Measurements from ENCODE around the gene BABAM2. TPM values are rescaled to one million over a fixed set of nuclear protein-coding genes. Genes with fewer than 3 reads are reported as not detected.
"Not testable (repeated sequence)": the region's sequence is repeated elsewhere in the genome, so short reads cannot be mapped to it uniquely, and the experiment has no call there.

The BABAM2 gene
- total and polyA plus RNA-seq, 2 experiments from 2014 or later = 28.8 to 43.6 TPM

GRCh38 chr2:28327956-28328922 is 437.7 kb downstream of the BABAM2 start:
- Histone ChIP-seq H3K9me3 (ENCODE audit: low read depth) (no peaks in the 10 kb centered on the region), H3K9me2 (replicated peaks; ENCODE audit: insufficient read depth) (no peaks in the 10 kb centered on the region), H3K36me3 (replicated peaks; ENCODE audit: insufficient read depth, low read depth) (no peaks in the 10 kb centered on the region), H2AFZ (no peak overlapping the region), H3K27ac (peak overlapping the region; percentile 66), H3K4me2 (no peak overlapping the region), H3K27me3 (no peaks in the 10 kb centered on the region), H3K4me1 (ENCODE audit: insufficient read depth) (peaks cover 16% of the 10 kb centered on the region), H3K4me3 (no peak overlapping the region), H3K79me2 (no peaks in the 10 kb centered on the region), H4K20me1 (ENCODE audit: insufficient read depth, poor library complexity, severe bottlenecking) (no peaks in the 10 kb centered on the region)
- DNase-seq (ENCODE audit: low spot score) = no peak
- 73% methylated on average over 14 of the region's 14 CpGs for WGBS (ENCODE audit: low lambda C conversion rate, missing lambda C conversion rate)
- TF ChIP-seq EZH2 (IDR thresholded peaks at IDR 0.05; ENCODE audit: borderline replicate concordance) = no peak
- TF ChIP-seq EZH2phosphoT487 (IDR thresholded peaks at IDR 0.05; ENCODE audit: low read depth, severe bottlenecking, unreplicated experiment) = no peak
- no peak for TF ChIP-seq CTCF (IDR thresholded peaks at IDR 0.05; ENCODE audit: poor library complexity)

GRCh38 chr2:28329184-28329583 is 438.7 kb downstream of the BABAM2 start:
- no peak for DNase-seq (ENCODE audit: low spot score)
- H3K4me1 ChIP-seq (ENCODE audit: insufficient read depth) = peaks cover 25% of the 10 kb centered on the region
- H3K9me3 ChIP-seq (ENCODE audit: low read depth) = no peaks in the 10 kb centered on the region
- 80% methylated on average over 5 of the region's 5 CpGs for WGBS (ENCODE audit: low lambda C conversion rate, missing lambda C conversion rate)
- no peaks in the 10 kb centered on the region for H3K27me3 ChIP-seq
- H4K20me1 ChIP-seq (ENCODE audit: insufficient read depth, poor library complexity, severe bottlenecking) = no peaks in the 10 kb centered on the region
- TF ChIP-seq EZH2 (IDR thresholded peaks at IDR 0.05; ENCODE audit: borderline replicate concordance) = no peak
- TF ChIP-seq CTCF (IDR thresholded peaks at IDR 0.05; ENCODE audit: poor library complexity) = no peak
- no peak for TF ChIP-seq EZH2phosphoT487 (IDR thresholded peaks at IDR 0.05; ENCODE audit: low read depth, severe bottlenecking, unreplicated experiment)
- H3K4me2 ChIP-seq = no peak overlapping the region
- no peak overlapping the region for H2AFZ ChIP-seq
- H3K36me3 ChIP-seq (replicated peaks; ENCODE audit: insufficient read depth, low read depth) = no peaks in the 10 kb centered on the region
- H3K79me2 ChIP-seq = no peaks in the 10 kb centered on the region
- H3K4me3 ChIP-seq = no peak overlapping the region
- H3K27ac ChIP-seq = no peak overlapping the region
- no peaks in the 10 kb centered on the region for H3K9me2 ChIP-seq (replicated peaks; ENCODE audit: insufficient read depth)

- 76% methylated on average over 5 of the region's 5 CpGs for WGBS (ENCODE audit: low lambda C conversion rate, missing lambda C conversion rate)
- H3K9me3 ChIP-seq (ENCODE audit: low read depth) = not testable (repeated sequence)
Observed at GRCh38 chr2:28330722-28331121, 440.2 kb downstream of the BABAM2 start.

GRCh38 chr2:28331797-28332196 is 441.3 kb downstream of the BABAM2 start:
- WGBS (ENCODE audit: low lambda C conversion rate, missing lambda C conversion rate) = 63% methylated on average over 3 of the region's 3 CpGs
- not testable (repeated sequence) for H3K9me3 ChIP-seq (ENCODE audit: low read depth); H3K36me3 ChIP-seq (replicated peaks; ENCODE audit: insufficient read depth, low read depth); H3K4me2 ChIP-seq; DNase-seq (ENCODE audit: low spot score); H3K27ac ChIP-seq; H3K9me2 ChIP-seq (replicated peaks; ENCODE audit: insufficient read depth); H3K4me3 ChIP-seq; H2AFZ ChIP-seq; H4K20me1 ChIP-seq (ENCODE audit: insufficient read depth, poor library complexity, severe bottlenecking); H3K79me2 ChIP-seq; H3K27me3 ChIP-seq
- H3K4me1 ChIP-seq (ENCODE audit: insufficient read depth) = peaks cover 30% of the 10 kb centered on the region

More at GRCh38 chr2:28330722-28331121, 440.2 kb downstream of the BABAM2 start:
- not testable (repeated sequence) for H3K27me3 ChIP-seq; H3K9me2 ChIP-seq (replicated peaks; ENCODE audit: insufficient read depth); H3K27ac ChIP-seq; H3K36me3 ChIP-seq (replicated peaks; ENCODE audit: insufficient read depth, low read depth); H3K4me2 ChIP-seq; H3K4me3 ChIP-seq; H2AFZ ChIP-seq; H3K79me2 ChIP-seq; H4K20me1 ChIP-seq (ENCODE audit: insufficient read depth, poor library complexity, severe bottlenecking); DNase-seq (ENCODE audit: low spot score)
- H3K4me1 ChIP-seq (ENCODE audit: insufficient read depth) = peaks cover 30% of the 10 kb centered on the region

All from hepatocyte (in vitro differentiated cells).